ENCODE data around the gene SMIM20.

DNA sequence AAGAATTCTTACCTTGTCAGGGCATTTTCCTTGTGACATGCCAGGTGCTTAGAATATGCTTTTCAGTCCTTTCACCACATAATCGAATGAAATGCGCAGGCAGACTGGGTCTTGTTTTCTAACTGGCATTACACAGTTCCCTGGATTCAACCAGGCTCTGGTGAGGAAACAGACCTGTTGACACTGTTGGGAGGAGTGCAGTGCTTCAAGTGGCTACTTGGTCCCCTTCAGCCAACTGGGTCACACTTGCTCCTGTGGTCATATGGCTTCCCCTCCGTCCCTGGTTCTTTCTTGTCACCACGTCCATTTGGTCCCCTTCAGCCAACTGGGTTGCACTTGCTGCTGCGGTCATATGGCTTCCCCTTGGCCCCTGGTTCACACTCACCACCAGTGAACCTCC is 9.7 kb downstream of the SMIM20 start:
- TF ChIP-seq EZH2 (IDR thresholded peaks at IDR 0.05; ENCODE audit: insufficient read depth, poor library complexity, severe bottlenecking), result no peak
- no peak for TF ChIP-seq EZH2phosphoT487 (IDR thresholded peaks at IDR 0.05; ENCODE audit: insufficient read depth, low read depth)
